IMR-90 (cell line): ENCODE data around the gene CYB5A. TPM values are rescaled to one million over a fixed set of nuclear protein-coding genes. Genes with fewer than 3 reads are reported as not detected.

ENCODE experiments used
- ATAC-seq: fragments of 200-7000 bp; cut with Tn5 transposase; 2 replicates; pipeline ENCODE4 v1.9.1; 2020; ENCODE audit warnings: low read depth, mild to moderate bottlenecking, moderate library complexity
- BruUV-seq: library from RNA; stranded (reverse); fragments of 400-500 nt; replicated peaks from 2 replicates; lab custom pipeline; 2021; lab: Mats Ljungman, UMichigan
- CTCF ChIA-PET: fragments of 300-600 bp; formaldehyde crosslinking; extraction: SDS; loops from one replicate; lab custom pipeline; 2021; ENCODE audit warnings: antibody characterized with exemption; lab: Yijun Ruan, JAX
- POLR2A ChIA-PET: fragments of 300-600 bp; sonication (Branson Sonifier 250); formaldehyde crosslinking; loops from one replicate; lab custom pipeline; 2022; ENCODE audit warnings: antibody characterized with exemption; ENCODE audit not compliant: unreplicated experiment; lab: Charles Lee
- DNase-seq: peaks from one replicate; pipeline ENCODE4 v3.0.0; 2013
- H2AFZ ChIP-seq: replicated peaks from 2 replicates; pipeline ENCODE3; 2013; ENCODE audit warnings: low read length, mild to moderate bottlenecking; ENCODE audit not compliant: poor library complexity
- H2AK5ac ChIP-seq: 2 replicates; pipeline ENCODE4 v1.6.1; 2013; ENCODE audit warnings: low read depth, low read length, inconsistent platforms
- H2AK9ac ChIP-seq: replicated peaks from 2 replicates; pipeline ENCODE3; 2013; ENCODE audit warnings: mild to moderate bottlenecking, low read depth, low read length, moderate library complexity; ENCODE audit not compliant: poor library complexity
- H2BK120ac ChIP-seq: 2 replicates; pipeline ENCODE4 v1.6.1; 2013; ENCODE audit warnings: low read depth, low read length, inconsistent platforms
- H2BK15ac ChIP-seq: 3 replicates; pipeline ENCODE4 v1.6.1; 2013; ENCODE audit warnings: low read depth, low read length, inconsistent platforms
- H2BK20ac ChIP-seq: 2 replicates; pipeline ENCODE4 v1.6.1; 2013; ENCODE audit warnings: low read depth, mild to moderate bottlenecking, inconsistent platforms, low read length, moderate library complexity
- H2BK5ac ChIP-seq: 2 replicates; pipeline ENCODE4 v1.6.1; 2013; ENCODE audit warnings: mild to moderate bottlenecking, low read depth, low read length, inconsistent platforms; ENCODE audit not compliant: poor library complexity, severe bottlenecking
- H3K14ac ChIP-seq: replicated peaks from 2 replicates; pipeline ENCODE4 v1.6.1; 2013; ENCODE audit warnings: low read depth, low read length, inconsistent platforms
- H3K18ac ChIP-seq: 2 replicates; pipeline ENCODE4 v1.6.1; 2013; ENCODE audit warnings: low read depth, low read length, control low read depth
- H3K23ac ChIP-seq: 2 replicates; pipeline ENCODE4 v1.6.1; 2013; ENCODE audit warnings: low read depth, low read length, inconsistent platforms
- H3K27ac ChIP-seq: 2 replicates; pipeline ENCODE4 v1.5.1; 2013; ENCODE audit warnings: mild to moderate bottlenecking, control low read depth, low read length; ENCODE audit not compliant: insufficient read depth
- H3K27me3 ChIP-seq: 2 replicates; pipeline ENCODE4 v1.6.1; 2013; ENCODE audit warnings: low read length; ENCODE audit not compliant: control insufficient read depth, insufficient read depth
- H3K36me3 ChIP-seq: 2 replicates; pipeline ENCODE4 v1.6.1; 2013; ENCODE audit warnings: low read length, mixed read lengths; ENCODE audit not compliant: control insufficient read depth, insufficient read depth
- H3K4ac ChIP-seq: 2 replicates; pipeline ENCODE4 v1.6.1; 2013; ENCODE audit warnings: low read depth, low read length, inconsistent platforms
- H3K4me1 ChIP-seq: 2 replicates; pipeline ENCODE4 v1.6.1; 2013; ENCODE audit warnings: low read length, mixed read lengths; ENCODE audit not compliant: control insufficient read depth, insufficient read depth
- H3K4me2 ChIP-seq: 2 replicates; pipeline ENCODE4 v1.6.1; 2013; ENCODE audit warnings: low read depth, mild to moderate bottlenecking, control low read depth, low read length, moderate library complexity
- H3K4me3 ChIP-seq: 2 replicates; pipeline ENCODE4 v1.5.1; 2013; ENCODE audit warnings: low read depth, mild to moderate bottlenecking, control low read depth, low read length, moderate library complexity; ENCODE audit not compliant: insufficient read depth
- H3K56ac ChIP-seq: 2 replicates; pipeline ENCODE4 v1.6.1; 2013; ENCODE audit warnings: low read length, inconsistent platforms; ENCODE audit not compliant: insufficient read depth; ENCODE audit errors: extremely low read depth
- H3K79me1 ChIP-seq, 2 experiments: 2 replicates each; pipeline ENCODE4 v1.6.1; 2013; ENCODE audit warnings: low read length in 2 of 2, inconsistent platforms in 1 of 2, low read depth in 1 of 2
- H3K9ac ChIP-seq: 2 replicates; pipeline ENCODE4 v1.6.1; 2013; ENCODE audit warnings: low read depth, low read length, control low read depth
- H3K9me1 ChIP-seq: 2 replicates; pipeline ENCODE4 v1.6.1; 2013; ENCODE audit warnings: low read length, inconsistent platforms; ENCODE audit not compliant: insufficient read depth
- H3K9me3 ChIP-seq: 2 replicates; pipeline ENCODE4 v1.6.1; 2013; ENCODE audit warnings: low read length; ENCODE audit not compliant: control insufficient read depth, insufficient read depth
- H4K20me1 ChIP-seq: 2 replicates; pipeline ENCODE4 v1.6.1; 2013; ENCODE audit warnings: low read length, inconsistent platforms; ENCODE audit not compliant: insufficient read depth
- H4K5ac ChIP-seq: 2 replicates; pipeline ENCODE4 v1.6.1; 2013; ENCODE audit warnings: mild to moderate bottlenecking, low read depth, low read length, control low read depth
- H4K8ac ChIP-seq, 2 experiments: 2 replicates each; pipeline ENCODE4 v1.6.1; 2013; ENCODE audit warnings: low read depth in 2 of 2, low read length in 2 of 2, control low read depth in 1 of 2, inconsistent platforms in 1 of 2
- H4K91ac ChIP-seq: 2 replicates; pipeline ENCODE4 v1.6.1; 2013; ENCODE audit warnings: low read depth, low read length, inconsistent platforms; ENCODE audit not compliant: insufficient read depth
- FOS ChIP-seq: fragments of 150-350 bp; IDR thresholded peaks from 2 replicates; pipeline ENCODE4 v1.6.1; 2016; ENCODE audit warnings: low read depth, low read length
- RAD21 ChIP-seq: IDR thresholded peaks from 2 replicates; pipeline ENCODE4 v1.6.1; 2012; ENCODE audit warnings: low read length, improper control_type of control experiment
- SMC3 ChIP-seq: fragments of 150-350 bp; IDR thresholded peaks from 2 replicates; pipeline ENCODE4 v1.6.1; 2016; ENCODE audit warnings: low read depth, mild to moderate bottlenecking, antibody characterized with exemption, low read length, moderate library complexity
- WGBS, 2 experiments: methylation state at CpG; one replicate each; pipeline versions ENCODE4 v1.1.5 to v1.1.7; 2013; ENCODE audit warnings: missing lambda C conversion rate in 2 of 2; ENCODE audit not compliant: insufficient read length in 1 of 2; ENCODE audit errors: extremely low coverage in 2 of 2; 5-methylcytosine and 5-hydroxymethylcytosine counted together
- dilution Hi-C: fragments of 300-500 bp; cut with HindIII; formaldehyde crosslinking; loops from one replicate; pipeline ENCODE4 v1.14.3; 2018; ENCODE audit warnings: low sequenced_read_pairs; ENCODE audit not compliant: unreplicated experiment
- in situ Hi-C: fragments of 300-500 bp; cut with MboI; formaldehyde crosslinking; loops from 3 replicates; pipeline ENCODE4 v1.14.3; 2019; ENCODE audit warnings: low sequenced_read_pairs, inconsistent platforms, mixed read lengths
- intact Hi-C: fragments of 100-400 bp; cut with micrococcal nuclease; formaldehyde crosslinking; loops from 2 replicates; pipeline ENCODE4 v1.10.0; 2022
- polyA plus RNA-seq, 3 experiments: library from polyadenylated mRNA; depleted of rRNA; stranded (reverse); fragments of >200 nt; gene quantifications; 2 replicates each; pipeline ENCODE4 v1.2.3, GENCODE V29; 2012; ENCODE audit warnings: low replicate concordance in 1 of 3
- total RNA-seq: library from RNA; depleted of rRNA; stranded (reverse); fragments of >200 nt; gene quantifications from 2 replicates; pipeline ENCODE4 v1.2.3, GENCODE V29; 2012
- TF ChIP-seq, protein P1 (sequence below): conservative IDR thresholded peaks from 2 replicates; pipeline ENCODE4 v1.5.1; 2012; ENCODE audit warnings: mild to moderate bottlenecking, low read depth, low read length, improper control_type of control experiment

CYB5A gene
- total and polyA plus RNA-seq, 2 of the 4 experiments (the other 2 are of a cell fraction): 13.4 to 47.9 TPM

DNA sequence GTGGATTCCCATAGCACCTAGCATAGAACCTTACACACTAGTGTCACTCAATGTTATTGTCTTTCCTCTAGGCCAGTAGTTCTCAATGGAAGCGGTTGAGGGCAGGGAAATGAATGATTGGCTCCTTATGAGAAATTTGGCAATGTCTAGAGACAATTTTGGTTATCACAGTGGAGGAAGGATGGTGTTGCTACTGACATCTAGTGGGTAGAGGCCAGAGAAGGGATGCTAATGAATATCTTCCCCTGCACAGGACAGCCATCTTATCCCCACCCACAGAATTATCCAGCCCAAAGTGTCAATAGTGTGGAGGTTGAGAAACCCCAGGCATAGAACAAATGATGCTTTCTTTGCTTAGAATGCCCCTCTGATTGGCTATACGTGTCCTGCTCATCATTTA, 39.6 kb upstream of the CYB5A start:
- H3K9me1 ChIP-seq: no peaks in the 10 kb centered on the region
- peak; percentile 51 for DNase-seq
- WGBS, 2 experiments: no CpG with 5 or more reads among the region's 2 CpGs
- no peak overlapping the region for H2AK5ac ChIP-seq
- H3K56ac ChIP-seq: no peak overlapping the region
- POLR2A ChIA-PET: no interaction called here
- CTCF ChIA-PET: interaction anchor here (0.8 kb wide), 1 partner anchor 11 kb away, joined by 3 read pairs; no protein-coding TSS in a partner anchor
- no peak overlapping the region for H3K27ac ChIP-seq
- H3K9me3 ChIP-seq: no peaks in the 10 kb centered on the region
- H3K18ac ChIP-seq: no peak overlapping the region
- H3K9ac ChIP-seq: no peak overlapping the region
- H2BK120ac ChIP-seq: no peak overlapping the region
- no peak overlapping the region for H3K4ac ChIP-seq
- no peak overlapping the region for H3K14ac ChIP-seq
- H2BK15ac ChIP-seq: no peak overlapping the region
- H3K79me1 ChIP-seq: no peaks in the 10 kb centered on the region
- no peaks in the 10 kb centered on the region for H3K36me3 ChIP-seq
- no TSS peak for BruUV-seq
- H2BK5ac ChIP-seq: no peak overlapping the region
- no peaks in the 10 kb centered on the region for H4K20me1 ChIP-seq
- dilution Hi-C loops (no loop called here), in situ Hi-C loops (loop anchor here (5.0 kb wide), 1 partner anchor 134 kb away; no protein-coding TSS in a partner anchor), intact Hi-C loops (loop anchor here (1.0 kb wide), 1 partner anchor 135 kb away; no protein-coding TSS in a partner anchor)
- no peak overlapping the region for H4K91ac ChIP-seq
- ATAC-seq: peak; percentile 98
- no peaks in the 10 kb centered on the region; the same call in 1 of the 2 replicates for H3K27me3 ChIP-seq
- no peak overlapping the region for H3K4me3 ChIP-seq
- no peak overlapping the region for H2BK20ac ChIP-seq
- TF ChIP-seq, protein P1, sequence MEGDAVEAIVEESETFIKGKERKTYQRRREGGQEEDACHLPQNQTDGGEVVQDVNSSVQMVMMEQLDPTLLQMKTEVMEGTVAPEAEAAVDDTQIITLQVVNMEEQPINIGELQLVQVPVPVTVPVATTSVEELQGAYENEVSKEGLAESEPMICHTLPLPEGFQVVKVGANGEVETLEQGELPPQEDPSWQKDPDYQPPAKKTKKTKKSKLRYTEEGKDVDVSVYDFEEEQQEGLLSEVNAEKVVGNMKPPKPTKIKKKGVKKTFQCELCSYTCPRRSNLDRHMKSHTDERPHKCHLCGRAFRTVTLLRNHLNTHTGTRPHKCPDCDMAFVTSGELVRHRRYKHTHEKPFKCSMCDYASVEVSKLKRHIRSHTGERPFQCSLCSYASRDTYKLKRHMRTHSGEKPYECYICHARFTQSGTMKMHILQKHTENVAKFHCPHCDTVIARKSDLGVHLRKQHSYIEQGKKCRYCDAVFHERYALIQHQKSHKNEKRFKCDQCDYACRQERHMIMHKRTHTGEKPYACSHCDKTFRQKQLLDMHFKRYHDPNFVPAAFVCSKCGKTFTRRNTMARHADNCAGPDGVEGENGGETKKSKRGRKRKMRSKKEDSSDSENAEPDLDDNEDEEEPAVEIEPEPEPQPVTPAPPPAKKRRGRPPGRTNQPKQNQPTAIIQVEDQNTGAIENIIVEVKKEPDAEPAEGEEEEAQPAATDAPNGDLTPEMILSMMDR: peak; percentile 60
- TF ChIP-seq FOS: no peak
- peak; percentile 65 for TF ChIP-seq SMC3
- TF ChIP-seq RAD21: peak; percentile 53
- H4K8ac ChIP-seq: no peak overlapping the region
- no peak overlapping the region for H2AFZ ChIP-seq
- H3K23ac ChIP-seq: no peak overlapping the region
- no peak overlapping the region for H2AK9ac ChIP-seq
- H4K5ac ChIP-seq: no peak overlapping the region; the same call in 1 of the 2 replicates
- peaks cover 1% of the 10 kb centered on the region; the same call in 1 of the 2 replicates for H3K4me1 ChIP-seq
- no peak overlapping the region for H3K4me2 ChIP-seq
